Memory B cell (primary cell): ENCODE measurements around the gene LHFPL6.

Source experiments
- ATAC-seq: fragments of 150-1000 bp; cut with Tn5 transposase; 2 replicates; pipeline ENCODE4 v1.10.0; 2021; ENCODE audit warnings: low read depth, mild to moderate bottlenecking, moderate library complexity
- DNase-seq, 2 donors: peaks; one replicate each; pipeline ENCODE4 v3.0.0; 2022; ENCODE audit warnings: low spot score in 2 of 2
- H3K27ac Mint-ChIP-seq: one replicate; pipeline ENCODE4 v1.8.0; 2022; ENCODE audit warnings: mild to moderate bottlenecking, moderate library complexity, mixed read lengths
- H3K27me3 Mint-ChIP-seq: one replicate; pipeline ENCODE4 v1.8.0; 2022; ENCODE audit warnings: mixed read lengths
- H3K36me3 Mint-ChIP-seq: one replicate; pipeline ENCODE4 v1.8.0; 2022; ENCODE audit warnings: mild to moderate bottlenecking, mixed read lengths
- H3K4me1 Mint-ChIP-seq: one replicate; pipeline ENCODE4 v1.8.0; 2022; ENCODE audit warnings: mixed read lengths
- H3K4me3 Mint-ChIP-seq: one replicate; pipeline ENCODE4 v1.8.0; 2022; ENCODE audit warnings: mild to moderate bottlenecking, moderate library complexity, mixed read lengths
- H3K9me3 Mint-ChIP-seq: one replicate; pipeline ENCODE4 v1.8.0; 2022; ENCODE audit warnings: mixed read lengths

Gene LHFPL6

GRCh38 chr13:39313721-39314120 lies 289.3 kb downstream of the LHFPL6 start:
- H3K36me3 Mint-ChIP-seq = no peaks in the 10 kb centered on the region
- no peak for ATAC-seq
- no peaks in the 10 kb centered on the region for H3K4me1 Mint-ChIP-seq
- no peak overlapping the region for H3K27ac Mint-ChIP-seq
- no peak overlapping the region for H3K4me3 Mint-ChIP-seq
- H3K9me3 Mint-ChIP-seq = no peaks in the 10 kb centered on the region
- no peaks in the 10 kb centered on the region for H3K27me3 Mint-ChIP-seq
- DNase-seq = no peak

GRCh38 chr13:39312596-39312995 lies 290.4 kb downstream of the LHFPL6 start:
- Mint-ChIP-seq H3K27ac (no peak overlapping the region), H3K36me3 (no peaks in the 10 kb centered on the region), H3K4me1 (no peaks in the 10 kb centered on the region), H3K27me3 (no peaks in the 10 kb centered on the region), H3K4me3 (no peak overlapping the region), H3K9me3 (no peaks in the 10 kb centered on the region)
- DNase-seq = no peak
- no peak for ATAC-seq

DNA sequence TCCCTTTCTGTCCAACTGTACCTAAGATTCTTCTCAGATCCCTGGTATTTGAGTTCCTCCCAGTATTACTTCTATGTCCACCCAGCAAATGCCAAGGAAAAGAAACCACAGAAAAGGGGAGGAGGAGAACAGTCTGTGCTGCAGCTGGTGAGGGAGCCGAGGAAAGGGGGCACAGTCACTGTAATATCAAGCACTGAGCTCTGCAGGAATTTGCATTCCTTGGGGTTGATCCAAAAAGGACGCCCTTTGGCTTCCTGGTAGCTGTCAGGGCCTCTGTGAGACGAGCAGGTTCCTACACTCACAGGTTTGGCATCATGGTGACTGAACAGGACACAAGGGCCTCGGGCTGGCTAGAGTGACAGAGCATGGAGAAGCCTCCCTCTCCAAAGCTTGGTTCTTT lies 291.4 kb downstream of the LHFPL6 start:
- H3K27me3 Mint-ChIP-seq = no peaks in the 10 kb centered on the region
- H3K27ac Mint-ChIP-seq = no peak overlapping the region
- no peak for DNase-seq
- peaks cover 6% of the 10 kb centered on the region for H3K4me1 Mint-ChIP-seq
- H3K36me3 Mint-ChIP-seq = no peaks in the 10 kb centered on the region
- ATAC-seq = no peak
- H3K4me3 Mint-ChIP-seq = no peak overlapping the region
- no peaks in the 10 kb centered on the region for H3K9me3 Mint-ChIP-seq

DNA sequence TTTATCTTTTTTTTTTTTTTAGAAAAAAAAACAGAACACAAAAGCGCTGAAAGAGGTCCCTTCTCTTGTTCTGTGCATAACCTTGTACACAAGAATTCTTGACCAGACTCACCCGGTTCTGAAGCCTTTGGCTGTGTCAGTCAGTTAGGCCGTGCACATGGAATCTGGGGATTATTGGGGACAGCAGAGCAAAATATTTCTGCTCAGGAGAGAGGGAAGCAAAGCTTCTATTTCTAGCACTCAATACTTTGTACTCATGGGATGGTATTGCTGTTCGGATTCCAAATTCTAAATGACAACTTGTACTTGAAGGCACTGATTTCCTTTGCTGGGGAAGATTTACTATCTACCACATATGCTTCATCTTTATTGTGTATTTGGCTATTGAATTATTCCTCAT lies 292.0 kb downstream of the LHFPL6 start:
- H3K9me3 Mint-ChIP-seq = no peaks in the 10 kb centered on the region

GRCh38 chr13:39306639-39307589 lies 296.1 kb downstream of the LHFPL6 start:
- ATAC-seq (no peak), DNase-seq (no peak)
- H3K4me1 Mint-ChIP-seq = peaks cover 6% of the 10 kb centered on the region
- H3K36me3 Mint-ChIP-seq = no peaks in the 10 kb centered on the region
- no peaks in the 10 kb centered on the region for H3K27me3 Mint-ChIP-seq
- H3K27ac Mint-ChIP-seq = no peak overlapping the region
- no peak overlapping the region for H3K4me3 Mint-ChIP-seq
- no peaks in the 10 kb centered on the region for H3K9me3 Mint-ChIP-seq

More for the DNA sequence above, 292.0 kb downstream of the LHFPL6 start:
- Mint-ChIP-seq H3K4me3 (no peak overlapping the region), H3K36me3 (no peaks in the 10 kb centered on the region), H3K4me1 (peaks cover 6% of the 10 kb centered on the region), H3K27me3 (no peaks in the 10 kb centered on the region), H3K27ac (no peak overlapping the region)
- DNase-seq = no peak
- ATAC-seq = no peak

- DNase-seq = no peak
- Mint-ChIP-seq H3K4me3 (no peak overlapping the region), H3K36me3 (no peaks in the 10 kb centered on the region), H3K27ac (no peak overlapping the region), H3K4me1 (peaks cover 6% of the 10 kb centered on the region), H3K9me3 (no peaks in the 10 kb centered on the region), H3K27me3 (no peaks in the 10 kb centered on the region)
- ATAC-seq = no peak
These were observed 300.2 kb downstream of the LHFPL6 start for GRCh38 chr13:39302820-39303219.

GRCh38 chr13:39298951-39299350 lies 304.0 kb downstream of the LHFPL6 start:
- no peak for ATAC-seq
- Mint-ChIP-seq H3K36me3 (peaks cover 3% of the 10 kb centered on the region), H3K27ac (no peak overlapping the region), H3K27me3 (no peaks in the 10 kb centered on the region), H3K4me3 (no peak overlapping the region), H3K4me1 (no peaks in the 10 kb centered on the region), H3K9me3 (peaks cover 8% of the 10 kb centered on the region)
- no peak for DNase-seq

- Mint-ChIP-seq H3K36me3 (peaks cover 3% of the 10 kb centered on the region), H3K4me3 (no peak overlapping the region)
- no peak for ATAC-seq
These were observed 305.3 kb downstream of the LHFPL6 start for GRCh38 chr13:39297664-39298171.

GRCh38 chr13:39297023-39297422 lies 306.0 kb downstream of the LHFPL6 start:
- Mint-ChIP-seq H3K4me3 (no peak overlapping the region), H3K4me1 (no peaks in the 10 kb centered on the region), H3K9me3 (peaks cover 8% of the 10 kb centered on the region), H3K36me3 (peaks cover 3% of the 10 kb centered on the region), H3K27ac (no peak overlapping the region), H3K27me3 (no peaks in the 10 kb centered on the region)
- ATAC-seq (no peak), DNase-seq (no peak)

More at GRCh38 chr13:39297664-39298171, 305.3 kb downstream of the LHFPL6 start:
- Mint-ChIP-seq H3K9me3 (peaks cover 8% of the 10 kb centered on the region), H3K27ac (no peak overlapping the region), H3K4me1 (no peaks in the 10 kb centered on the region), H3K27me3 (no peaks in the 10 kb centered on the region)
- no peak for DNase-seq

DNA sequence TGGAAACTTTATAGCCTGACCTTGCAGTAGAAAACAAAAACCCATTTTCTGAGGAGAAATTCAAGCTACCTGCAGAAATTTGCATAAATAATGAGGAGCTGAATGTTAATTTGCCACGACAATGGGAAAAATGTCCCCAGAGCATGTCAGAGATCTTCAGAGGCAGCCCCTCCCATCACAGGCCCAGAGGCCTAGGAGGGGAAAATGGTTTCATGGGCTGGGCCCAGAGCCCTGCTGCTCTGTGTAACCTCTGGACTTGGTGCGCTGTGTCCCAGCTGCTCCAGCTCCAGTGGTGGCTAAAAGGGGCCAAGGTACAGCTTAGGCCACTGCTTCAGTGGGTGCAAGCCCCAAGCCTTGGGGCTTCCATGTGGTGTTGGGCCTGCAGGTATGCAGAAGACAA lies 306.8 kb downstream of the LHFPL6 start:
- H3K9me3 Mint-ChIP-seq = peaks cover 8% of the 10 kb centered on the region
- no peak for ATAC-seq
- H3K36me3 Mint-ChIP-seq = peaks cover 3% of the 10 kb centered on the region
- H3K27ac Mint-ChIP-seq = no peak overlapping the region
- no peaks in the 10 kb centered on the region for H3K4me1 Mint-ChIP-seq
- H3K4me3 Mint-ChIP-seq = no peak overlapping the region
- no peak for DNase-seq
- no peaks in the 10 kb centered on the region for H3K27me3 Mint-ChIP-seq
